WTC11 (cell line): ENCODE measurements around the gene BPNT1. TPM values are rescaled to one million over a fixed set of nuclear protein-coding genes. Genes with fewer than 3 reads are reported as not detected.

ENCODE experiments used
- ATF6 ChIP-seq: sonication (generic); formaldehyde crosslinking; IDR thresholded peaks from 2 replicates; pipeline ENCODE4 v1.8.1; 2023; ENCODE audit warnings: mild to moderate bottlenecking, missing genetic modification reagents
- CBFB ChIP-seq: sonication (generic); formaldehyde crosslinking; IDR thresholded peaks from 2 replicates; pipeline ENCODE4 v1.8.1; 2022; ENCODE audit warnings: mild to moderate bottlenecking, low read depth, missing genetic modification reagents
- E2F4 ChIP-seq: sonication (generic); formaldehyde crosslinking; IDR thresholded peaks from 2 replicates; pipeline ENCODE4 v1.8.1; 2022; ENCODE audit warnings: low read depth, mild to moderate bottlenecking, moderate library complexity, missing genetic modification reagents, borderline replicate concordance
- FOXK1 ChIP-seq: sonication (generic); formaldehyde crosslinking; IDR thresholded peaks from 2 replicates; pipeline ENCODE4 v1.8.0; 2022; ENCODE audit warnings: mild to moderate bottlenecking, moderate library complexity, missing genetic modification reagents
- FOXP1 ChIP-seq: sonication (generic); formaldehyde crosslinking; IDR thresholded peaks from 2 replicates; pipeline ENCODE4 v1.8.0; 2022; ENCODE audit warnings: missing genetic modification reagents, mild to moderate bottlenecking, moderate library complexity, borderline replicate concordance
- GABPB1 ChIP-seq: sonication (generic); formaldehyde crosslinking; IDR thresholded peaks from 2 replicates; pipeline ENCODE4 v1.8.1; 2023; ENCODE audit warnings: mild to moderate bottlenecking, missing genetic modification reagents
- GRHL2 ChIP-seq: fragments of 250-450 bp; sonication (Bioruptor Pico); IDR thresholded peaks from 2 replicates; pipeline ENCODE4 v1.8.0; 2022; ENCODE audit warnings: mild to moderate bottlenecking, moderate library complexity; ENCODE audit not compliant: insufficient replicate concordance, severe bottlenecking
- IRF1 ChIP-seq: sonication (generic); formaldehyde crosslinking; IDR thresholded peaks from 2 replicates; pipeline ENCODE4 v1.8.0; 2023; ENCODE audit warnings: missing genetic modification reagents
- JAZF1 ChIP-seq: fragments of 250-450 bp; sonication (Bioruptor Pico); IDR thresholded peaks from 2 replicates; pipeline ENCODE4 v1.9.0; 2021; ENCODE audit warnings: moderate library complexity, mild to moderate bottlenecking, inconsistent platforms
- MAX ChIP-seq: sonication (generic); formaldehyde crosslinking; IDR thresholded peaks from 2 replicates; pipeline ENCODE4 v1.8.0; 2022; ENCODE audit warnings: mild to moderate bottlenecking, missing genetic modification reagents
- MXD4 ChIP-seq: fragments of 250-450 bp; sonication (Bioruptor Pico); IDR thresholded peaks from 2 replicates; pipeline ENCODE4 v1.8.0; 2021; ENCODE audit warnings: mild to moderate bottlenecking, moderate library complexity, borderline replicate concordance
- NFATC4 ChIP-seq: fragments of 250-450 bp; sonication (Bioruptor Pico); IDR thresholded peaks from 2 replicates; pipeline ENCODE4 v1.9.0; 2021; ENCODE audit warnings: mild to moderate bottlenecking
- NFE2L1 ChIP-seq: sonication (generic); formaldehyde crosslinking; IDR thresholded peaks from 2 replicates; pipeline ENCODE4 v1.8.1; 2023; ENCODE audit warnings: missing genetic modification reagents
- NFYB ChIP-seq: sonication (generic); formaldehyde crosslinking; conservative IDR thresholded peaks from 2 replicates; pipeline ENCODE4 v1.8.0; 2022; ENCODE audit warnings: low read depth, missing genetic modification reagents
- PRDM15 ChIP-seq: sonication (generic); formaldehyde crosslinking; IDR thresholded peaks from 2 replicates; pipeline ENCODE4 v1.8.0; 2022; ENCODE audit warnings: missing genetic modification reagents
- PRRX2 ChIP-seq: fragments of 250-450 bp; sonication (Bioruptor Pico); IDR thresholded peaks from 2 replicates; pipeline ENCODE4 v1.8.0; 2021; ENCODE audit warnings: mild to moderate bottlenecking
- SMAD4 ChIP-seq: sonication (generic); formaldehyde crosslinking; IDR thresholded peaks from 2 replicates; pipeline ENCODE4 v1.8.0; 2022; ENCODE audit warnings: mild to moderate bottlenecking, missing genetic modification reagents
- SOX15 ChIP-seq: fragments of 250-450 bp; sonication (Bioruptor Pico); IDR thresholded peaks from 2 replicates; pipeline ENCODE4 v1.9.0; 2021; ENCODE audit warnings: mild to moderate bottlenecking
- TEAD4 ChIP-seq: sonication (generic); formaldehyde crosslinking; IDR thresholded peaks from 2 replicates; pipeline ENCODE4 v1.8.0; 2022; ENCODE audit warnings: mild to moderate bottlenecking, missing genetic modification reagents
- USF2 ChIP-seq: sonication (generic); formaldehyde crosslinking; IDR thresholded peaks from 2 replicates; pipeline ENCODE4 v1.8.1; 2023; ENCODE audit warnings: mild to moderate bottlenecking, missing genetic modification reagents, moderate library complexity
- ZNF263 ChIP-seq: sonication (generic); formaldehyde crosslinking; IDR thresholded peaks from 2 replicates; pipeline ENCODE4 v1.8.1; 2022; ENCODE audit warnings: low read depth, mild to moderate bottlenecking, moderate library complexity, missing genetic modification reagents
- ZNF281 ChIP-seq: sonication (generic); formaldehyde crosslinking; IDR thresholded peaks from 2 replicates; pipeline ENCODE4 v1.8.0; 2023; ENCODE audit warnings: mild to moderate bottlenecking, missing genetic modification reagents
- ZNF512 ChIP-seq: sonication (generic); formaldehyde crosslinking; IDR thresholded peaks from 2 replicates; pipeline ENCODE4 v1.8.1; 2022; ENCODE audit warnings: missing genetic modification reagents, borderline replicate concordance
- total RNA-seq: library from RNA; stranded (reverse); gene quantifications from 3 replicates; pipeline ENCODE4 v1.2.3, GENCODE V29; 2021

BPNT1 gene
- total RNA-seq, 1 experiment from 2014 or later, result 14.4 TPM

GRCh38 chr1:220046052-220046930, 43.3 kb downstream of the BPNT1 start, which contains the start of gene EPRS1 (continued):
- TF ChIP-seq PRDM15 (CRISPR knock-in tag), result no peak
- TF ChIP-seq GABPB1, result peak; percentile 99
- no peak for TF ChIP-seq ZNF263
- no peak for TF ChIP-seq PRRX2 (CRISPR knock-in tag)
- no peak for TF ChIP-seq NFYB (CRISPR knock-in tag)
- TF ChIP-seq GRHL2, result no peak
- TF ChIP-seq ZNF512 (CRISPR knock-in tag), result no peak
- TF ChIP-seq CBFB (CRISPR knock-in tag), result no peak
- TF ChIP-seq IRF1 (CRISPR knock-in tag), result 0 out of 2 replicates have a peak, but pooled peaks have one; percentile 39
- TF ChIP-seq NFE2L1, result no peak
- TF ChIP-seq NFATC4 (CRISPR knock-in tag), result no peak
- TF ChIP-seq E2F4 (CRISPR knock-in tag), result no peak
- no peak for TF ChIP-seq USF2 (CRISPR knock-in tag)
- TF ChIP-seq MAX (CRISPR knock-in tag), result peak; percentile 99
- TF ChIP-seq SOX15 (CRISPR knock-in tag), result no peak
- TF ChIP-seq FOXK1 (CRISPR knock-in tag), result no peak; the same call in none of the 2 replicates
- no peak for TF ChIP-seq MXD4
- no peak for TF ChIP-seq SMAD4 (CRISPR knock-in tag)
- TF ChIP-seq ATF6 (CRISPR knock-in tag), result no peak
- TF ChIP-seq ZNF281 (CRISPR knock-in tag), result no peak
- TF ChIP-seq FOXP1 (CRISPR knock-in tag), result peak; percentile 73; the same call in 1 of the 2 replicates
- no peak for TF ChIP-seq JAZF1 (CRISPR knock-in tag)
- no peak for TF ChIP-seq TEAD4 (CRISPR knock-in tag)
